Brain microvascular endothelial cell (primary cell): Measurements from ENCODE around the gene TACC2.
A peak's percentile ranks its signal among the peaks of the same experiment; 100 is the strongest.

Source experiments
- DNase-seq: peaks from one replicate; pipeline ENCODE4 v3.0.0-alpha.2; 2020
- H3K27ac ChIP-seq: fragments of 250-450 bp; sonication (Bioruptor Pico); 2 replicates; pipeline ENCODE4 v1.5.1; 2020; ENCODE audit warnings: mild to moderate bottlenecking, moderate library complexity
- H3K27me3 ChIP-seq: fragments of 250-450 bp; sonication (Bioruptor Pico); replicated peaks from 2 replicates; pipeline ENCODE4 v1.5.1; 2020; ENCODE audit warnings: mild to moderate bottlenecking
- H3K36me3 ChIP-seq: fragments of 250-450 bp; sonication (Bioruptor Pico); replicated peaks from 2 replicates; pipeline ENCODE4 v1.5.1; 2020; ENCODE audit warnings: mild to moderate bottlenecking
- H3K4me3 ChIP-seq: 2 replicates; pipeline ENCODE4 v1.5.1; 2011; ENCODE audit warnings: low read depth, mild to moderate bottlenecking, control low read depth, low read length, moderate library complexity
- CTCF ChIP-seq: IDR thresholded peaks from 2 replicates; pipeline ENCODE4 v1.5.1; 2011; ENCODE audit warnings: low read depth, mild to moderate bottlenecking, moderate library complexity, low read length, control low read depth, inconsistent platforms; ENCODE audit errors: missing control alignments
- in situ Hi-C: cut with HindIII; loops from 2 replicates; pipeline ENCODE4 v1.10.0; 2017; ENCODE audit warnings: low sequenced_read_pairs, low pct_ligation_motif_present

TACC2 gene

GRCh38 chr10:122176232-122177213 is 187.6 kb downstream of the TACC2 start:
- H3K27ac ChIP-seq: no peak overlapping the region
- no peak for TF ChIP-seq CTCF
- H3K36me3 ChIP-seq: no peaks in the 10 kb centered on the region
- in situ Hi-C loops: no loop called here
- H3K4me3 ChIP-seq: no peak overlapping the region
- DNase-seq: peak; percentile 28
- no peaks in the 10 kb centered on the region for H3K27me3 ChIP-seq

GRCh38 chr10:122178655-122179054 is 189.7 kb downstream of the TACC2 start:
- H3K27ac ChIP-seq: no peak overlapping the region
- no peak overlapping the region for H3K4me3 ChIP-seq
- no peak for TF ChIP-seq CTCF
- H3K27me3 ChIP-seq: no peaks in the 10 kb centered on the region
- in situ Hi-C loops: no loop called here
- no peaks in the 10 kb centered on the region for H3K36me3 ChIP-seq
- DNase-seq: no peak

DNA sequence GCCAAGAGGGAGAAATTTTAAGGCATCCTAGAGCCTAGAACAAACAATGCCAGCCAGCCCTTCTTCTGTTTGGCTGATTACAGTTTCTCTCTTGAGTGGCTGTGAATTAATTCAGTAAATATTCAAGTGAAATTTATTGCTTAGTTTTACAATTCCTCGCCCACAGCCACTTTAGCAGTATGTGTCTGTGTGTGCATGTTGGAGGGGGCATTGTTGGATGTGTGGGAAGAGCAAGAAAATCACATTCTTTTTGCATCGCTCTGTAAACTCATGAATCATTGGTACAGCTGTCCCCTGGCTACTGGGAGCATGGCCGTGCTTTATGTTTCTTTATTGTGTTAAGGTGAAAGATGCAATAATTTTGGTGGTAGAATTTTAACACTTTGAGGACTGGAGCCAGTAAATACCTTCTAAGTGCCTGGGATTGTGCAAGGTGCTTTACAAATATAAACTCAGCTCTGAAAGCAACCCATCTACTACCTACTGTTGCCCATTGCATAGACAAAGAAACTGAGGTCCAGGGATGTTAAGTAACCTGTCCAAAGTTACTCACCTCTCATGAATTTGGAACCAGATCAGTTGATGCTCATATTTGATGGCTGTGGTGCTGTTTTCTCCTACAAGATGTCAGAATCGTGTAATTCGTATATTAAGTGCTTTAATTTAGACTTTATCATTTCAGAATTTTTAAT is 192.2 kb downstream of the TACC2 start:
- Histone ChIP-seq H3K27me3 (no peaks in the 10 kb centered on the region), H3K4me3 (no peak overlapping the region), H3K36me3 (no peaks in the 10 kb centered on the region), H3K27ac (peak overlapping the region; percentile 74)
- in situ Hi-C loops: no loop called here
- peak; percentile 50 for DNase-seq
- no peak for TF ChIP-seq CTCF

GRCh38 chr10:122181876-122182275 is 192.9 kb downstream of the TACC2 start:
- Histone ChIP-seq H3K27me3 (no peaks in the 10 kb centered on the region), H3K4me3 (no peak overlapping the region), H3K36me3 (no peaks in the 10 kb centered on the region), H3K27ac (peak overlapping the region; percentile 74)
- in situ Hi-C loops: no loop called here
- DNase-seq: no peak
- no peak for TF ChIP-seq CTCF

GRCh38 chr10:122182308-122182707 is 193.3 kb downstream of the TACC2 start:
- Histone ChIP-seq H3K27me3 (no peaks in the 10 kb centered on the region), H3K27ac (peak overlapping the region; percentile 74), H3K4me3 (no peak overlapping the region), H3K36me3 (no peaks in the 10 kb centered on the region)
- TF ChIP-seq CTCF: no peak
- in situ Hi-C loops: no loop called here
- no peak for DNase-seq
